OCI-LY1 (cell line): Measurements from ENCODE around the gene LLGL2.

ENCODE experiments used
- H2AFZ ChIP-seq: fragments of 200-600 bp; sonication (generic), shearing (Covaris generic); 2 replicates; pipeline ENCODE4 v1.6.0; 2014; ENCODE audit warnings: antibody characterized with exemption, mild to moderate bottlenecking, low read length
- H3F3A ChIP-seq: fragments of 200-600 bp; sonication (generic), shearing (Covaris generic); 2 replicates; pipeline ENCODE4 v1.6.0; 2014; ENCODE audit warnings: mild to moderate bottlenecking, antibody characterized with exemption, low read length, moderate library complexity; ENCODE audit not compliant: insufficient read depth
- H3K27ac ChIP-seq: fragments of 200-600 bp; sonication (generic); 2 replicates; pipeline ENCODE4 v1.5.1; 2014; ENCODE audit warnings: low read length, mixed run types, mild to moderate bottlenecking, low read depth; ENCODE audit not compliant: poor library complexity, severe bottlenecking
- H3K27me3 ChIP-seq: fragments of 200-600 bp; sonication (generic); 2 replicates; pipeline ENCODE4 v1.6.0; 2014; ENCODE audit warnings: antibody characterized with exemption, mild to moderate bottlenecking, low read length, moderate library complexity; ENCODE audit not compliant: insufficient read depth
- H3K36me3 ChIP-seq: fragments of 200-600 bp; sonication (generic); 2 replicates; pipeline ENCODE4 v1.6.1; 2014; ENCODE audit warnings: mild to moderate bottlenecking, antibody characterized with exemption, low read length, moderate library complexity, mixed read lengths; ENCODE audit not compliant: insufficient read depth
- H3K4me1 ChIP-seq: fragments of 200-600 bp; sonication (generic); 2 replicates; pipeline ENCODE4 v1.5.1; 2014; ENCODE audit warnings: mild to moderate bottlenecking, low read length, moderate library complexity; ENCODE audit not compliant: insufficient read depth, severe bottlenecking
- H3K4me2 ChIP-seq: fragments of 200-600 bp; sonication (generic), shearing (Covaris generic); 2 replicates; pipeline ENCODE4 v1.6.1; 2014; ENCODE audit warnings: low read length
- H3K4me3 ChIP-seq: fragments of 200-600 bp; sonication (generic); 2 replicates; pipeline ENCODE4 v1.5.1; 2014; ENCODE audit warnings: low read length, low read depth, mild to moderate bottlenecking, mixed read lengths; ENCODE audit not compliant: poor library complexity, severe bottlenecking
- H3K79me2 ChIP-seq: fragments of 200-600 bp; shearing (Covaris generic); 2 replicates; pipeline ENCODE4 v1.6.1; 2016; ENCODE audit warnings: mixed run types, low read length, mixed read lengths; ENCODE audit not compliant: insufficient read depth
- H3K9ac ChIP-seq: fragments of 200-600 bp; sonication (generic), shearing (Covaris generic); 2 replicates; pipeline ENCODE4 v1.6.1; 2014; ENCODE audit warnings: mild to moderate bottlenecking, low read length, mixed read lengths
- H3K9me2 ChIP-seq: fragments of 200-600 bp; sonication (generic), shearing (Covaris generic); 2 replicates; pipeline ENCODE4 v1.6.1; 2014; ENCODE audit warnings: low read depth, mild to moderate bottlenecking, low read length, mixed read lengths
- H3K9me3 ChIP-seq: fragments of 200-600 bp; shearing (Covaris generic); 2 replicates; pipeline ENCODE4 v1.6.1; 2014; ENCODE audit warnings: low read length, mixed read lengths
- H4K20me1 ChIP-seq: fragments of 200-600 bp; sonication (generic), shearing (Covaris generic); 2 replicates; pipeline ENCODE4 v1.6.0; 2016; ENCODE audit warnings: mild to moderate bottlenecking, low read length; ENCODE audit not compliant: insufficient read depth
- EZH2 ChIP-seq: fragments of 200-600 bp; sonication (generic), shearing (Covaris generic); IDR thresholded peaks from 2 replicates; pipeline ENCODE4 v1.8.0; 2017; ENCODE audit warnings: borderline replicate concordance, mixed run types, mild to moderate bottlenecking, antibody characterized with exemption, low read length, moderate library complexity, mixed read lengths
- TF ChIP-seq, protein P1 (sequence below): fragments of 200-600 bp; sonication (generic), shearing (Covaris generic); IDR thresholded peaks from 2 replicates; pipeline ENCODE4 v1.5.1; 2017; ENCODE audit warnings: mild to moderate bottlenecking, antibody characterized with exemption, low read length, moderate library complexity, mixed read lengths

The LLGL2 gene

DNA sequence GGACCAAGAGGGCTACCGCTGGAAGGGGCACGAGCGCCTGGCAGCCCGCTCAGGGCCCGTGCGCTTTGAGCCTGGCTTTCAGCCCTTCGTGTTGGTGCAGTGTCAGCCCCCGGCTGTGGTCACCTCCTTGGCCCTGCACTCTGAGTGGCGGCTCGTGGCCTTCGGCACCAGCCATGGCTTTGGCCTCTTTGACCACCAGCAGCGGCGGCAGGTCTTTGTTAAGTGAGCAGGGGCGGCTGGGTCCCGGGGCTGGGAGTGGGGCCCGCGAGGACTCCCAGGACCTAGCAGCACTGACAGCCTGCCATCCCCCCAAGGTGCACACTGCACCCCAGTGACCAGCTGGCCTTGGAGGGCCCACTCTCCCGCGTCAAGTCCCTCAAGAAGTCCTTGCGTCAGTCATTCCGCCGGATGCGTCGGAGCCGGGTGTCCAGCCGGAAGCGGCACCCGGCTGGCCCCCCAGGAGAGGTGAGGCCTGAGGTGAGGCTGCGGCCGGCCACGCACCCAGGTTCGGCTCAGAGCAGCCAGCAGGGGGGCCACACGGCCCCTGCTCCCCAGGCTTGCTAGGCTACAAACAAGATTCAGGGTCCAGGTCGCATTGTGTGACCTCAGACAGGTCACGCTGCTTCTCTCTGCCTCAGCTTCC lies 44.7 kb downstream of the LLGL2 start:
- Histone ChIP-seq H3K9ac (no peak overlapping the region), H3F3A (no peaks in the 10 kb centered on the region), H3K4me3 (no peak overlapping the region), H3K9me2 (no peaks in the 10 kb centered on the region), H3K79me2 (no peaks in the 10 kb centered on the region), H2AFZ (no peak overlapping the region), H3K4me2 (no peak overlapping the region), H3K9me3 (no peaks in the 10 kb centered on the region), H3K27ac (no peak overlapping the region), H3K36me3 (no peaks in the 10 kb centered on the region), H3K27me3 (peaks cover 3% of the 10 kb centered on the region), H3K4me1 (peaks cover 13% of the 10 kb centered on the region), H4K20me1 (no peaks in the 10 kb centered on the region)
- no peak for TF ChIP-seq EZH2
- TF ChIP-seq, protein P1, sequence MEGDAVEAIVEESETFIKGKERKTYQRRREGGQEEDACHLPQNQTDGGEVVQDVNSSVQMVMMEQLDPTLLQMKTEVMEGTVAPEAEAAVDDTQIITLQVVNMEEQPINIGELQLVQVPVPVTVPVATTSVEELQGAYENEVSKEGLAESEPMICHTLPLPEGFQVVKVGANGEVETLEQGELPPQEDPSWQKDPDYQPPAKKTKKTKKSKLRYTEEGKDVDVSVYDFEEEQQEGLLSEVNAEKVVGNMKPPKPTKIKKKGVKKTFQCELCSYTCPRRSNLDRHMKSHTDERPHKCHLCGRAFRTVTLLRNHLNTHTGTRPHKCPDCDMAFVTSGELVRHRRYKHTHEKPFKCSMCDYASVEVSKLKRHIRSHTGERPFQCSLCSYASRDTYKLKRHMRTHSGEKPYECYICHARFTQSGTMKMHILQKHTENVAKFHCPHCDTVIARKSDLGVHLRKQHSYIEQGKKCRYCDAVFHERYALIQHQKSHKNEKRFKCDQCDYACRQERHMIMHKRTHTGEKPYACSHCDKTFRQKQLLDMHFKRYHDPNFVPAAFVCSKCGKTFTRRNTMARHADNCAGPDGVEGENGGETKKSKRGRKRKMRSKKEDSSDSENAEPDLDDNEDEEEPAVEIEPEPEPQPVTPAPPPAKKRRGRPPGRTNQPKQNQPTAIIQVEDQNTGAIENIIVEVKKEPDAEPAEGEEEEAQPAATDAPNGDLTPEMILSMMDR, result no peak

DNA sequence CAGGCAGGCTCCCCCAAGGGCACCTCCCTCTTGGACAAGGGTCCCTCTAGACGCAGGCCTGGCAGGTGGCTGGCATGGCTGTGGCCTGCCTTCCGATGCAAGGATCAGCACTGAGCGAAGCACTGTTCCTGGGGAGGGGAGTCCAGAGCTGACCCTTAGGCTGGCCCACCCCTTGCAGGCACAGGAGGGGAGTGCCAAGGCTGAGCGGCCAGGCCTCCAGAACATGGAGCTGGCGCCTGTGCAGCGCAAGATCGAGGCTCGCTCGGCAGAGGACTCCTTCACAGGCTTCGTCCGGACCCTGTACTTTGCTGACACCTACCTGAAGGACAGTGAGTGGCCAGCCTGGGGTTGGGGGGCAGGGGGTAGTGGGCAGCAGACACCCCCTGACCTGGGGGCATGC lies 45.3 kb downstream of the LLGL2 start:
- no peak overlapping the region for H3K27ac ChIP-seq
- H3K9me2 ChIP-seq, result no peaks in the 10 kb centered on the region
- H4K20me1 ChIP-seq, result no peaks in the 10 kb centered on the region
- H3K4me1 ChIP-seq, result peaks cover 13% of the 10 kb centered on the region
- no peaks in the 10 kb centered on the region for H3K36me3 ChIP-seq
- TF ChIP-seq, protein P1, result no peak
- no peak for TF ChIP-seq EZH2
- H3K4me2 ChIP-seq, result peak overlapping the region; percentile 58; the same call in 1 of the 2 replicates
- H2AFZ ChIP-seq, result no peak overlapping the region
- H3K4me3 ChIP-seq, result peak overlapping the region; percentile 45
- H3K9ac ChIP-seq, result no peak overlapping the region; the same call in 1 of the 2 replicates
- no peaks in the 10 kb centered on the region for H3F3A ChIP-seq
- H3K79me2 ChIP-seq, result no peaks in the 10 kb centered on the region
- no peaks in the 10 kb centered on the region for H3K9me3 ChIP-seq
- peaks cover 3% of the 10 kb centered on the region for H3K27me3 ChIP-seq

DNA sequence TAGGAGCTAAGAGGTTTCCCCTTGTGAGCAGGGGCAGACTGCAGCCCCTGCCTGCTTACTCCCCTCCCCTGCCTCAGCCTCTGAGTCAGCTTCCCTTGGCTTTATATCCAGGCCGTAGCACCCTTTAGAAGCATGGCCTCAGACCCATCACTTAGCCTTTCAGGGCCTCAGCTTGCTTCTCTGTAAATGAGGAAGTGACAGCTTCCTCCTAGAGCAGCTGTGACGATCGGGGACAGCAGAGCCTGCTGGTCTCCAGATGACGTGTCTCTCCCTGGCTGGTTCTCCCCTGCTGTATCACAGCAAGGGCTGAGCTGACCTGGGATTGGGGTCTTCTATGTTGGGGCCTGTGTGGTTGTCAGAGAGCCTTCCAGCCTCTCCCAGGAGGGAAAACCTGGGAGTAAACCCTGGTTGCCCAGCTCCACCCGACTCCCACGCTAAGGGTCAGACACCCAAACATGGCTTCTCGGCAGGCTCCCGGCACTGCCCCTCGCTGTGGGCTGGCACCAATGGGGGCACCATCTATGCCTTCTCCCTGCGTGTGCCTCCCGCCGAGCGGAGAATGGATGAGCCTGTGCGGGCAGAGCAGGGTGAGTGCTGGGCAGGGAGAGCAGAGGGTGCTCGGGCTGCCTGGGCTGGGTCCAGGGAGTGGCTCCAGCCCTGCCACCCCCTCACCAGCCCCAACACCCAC lies 45.8 kb downstream of the LLGL2 start:
- H3K27ac ChIP-seq, result no peak overlapping the region
- H3K4me3 ChIP-seq, result peak overlapping the region; percentile 45
- H3K36me3 ChIP-seq, result no peaks in the 10 kb centered on the region
- H3K4me2 ChIP-seq, result peak overlapping the region; percentile 58
- peaks cover 3% of the 10 kb centered on the region; the same call in 1 of the 2 replicates for H3K27me3 ChIP-seq
- peak overlapping the region; percentile 47; the same call in 1 of the 2 replicates for H3K9ac ChIP-seq
- no peak overlapping the region for H2AFZ ChIP-seq
- H3K79me2 ChIP-seq, result no peaks in the 10 kb centered on the region
- H4K20me1 ChIP-seq, result no peaks in the 10 kb centered on the region
- no peaks in the 10 kb centered on the region for H3K9me3 ChIP-seq
- no peak for TF ChIP-seq EZH2
- TF ChIP-seq, protein P1, result no peak
- H3K9me2 ChIP-seq, result no peaks in the 10 kb centered on the region
- H3F3A ChIP-seq, result no peaks in the 10 kb centered on the region
- peaks cover 13% of the 10 kb centered on the region for H3K4me1 ChIP-seq
